C4-2B (cell line): ENCODE results near the gene AGPAT4.

Experiments used
- ZFX ChIP-seq: fragments of 450-650 bp; IDR thresholded peaks from 2 replicates; pipeline ENCODE4 v1.6.1; 2017
- TF ChIP-seq, protein P1 (sequence below): fragments of 450-650 bp; conservative IDR thresholded peaks from 2 replicates; pipeline ENCODE4 v1.5.1; 2017; ENCODE audit warnings: mild to moderate bottlenecking

DNA sequence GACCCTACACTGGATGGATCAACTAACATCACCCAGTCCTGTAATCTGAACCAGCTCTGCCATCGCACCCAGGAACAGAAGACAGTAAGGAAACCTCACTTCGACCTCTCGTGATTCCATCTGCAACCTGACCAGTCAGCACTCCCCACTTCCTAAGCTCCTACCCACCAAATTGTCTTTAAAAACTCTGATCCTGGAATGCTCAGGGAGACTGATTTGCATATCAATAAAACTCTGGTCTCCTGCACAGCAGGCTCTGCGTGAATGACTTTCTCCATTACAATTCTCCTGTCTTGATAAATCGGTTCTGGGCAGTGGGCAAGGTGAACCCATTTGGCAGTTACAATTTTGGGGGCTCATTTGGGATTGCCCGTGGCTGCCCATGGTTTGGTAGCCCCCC is 18.3 kb upstream of the AGPAT4 start:
- TF ChIP-seq, protein P1, sequence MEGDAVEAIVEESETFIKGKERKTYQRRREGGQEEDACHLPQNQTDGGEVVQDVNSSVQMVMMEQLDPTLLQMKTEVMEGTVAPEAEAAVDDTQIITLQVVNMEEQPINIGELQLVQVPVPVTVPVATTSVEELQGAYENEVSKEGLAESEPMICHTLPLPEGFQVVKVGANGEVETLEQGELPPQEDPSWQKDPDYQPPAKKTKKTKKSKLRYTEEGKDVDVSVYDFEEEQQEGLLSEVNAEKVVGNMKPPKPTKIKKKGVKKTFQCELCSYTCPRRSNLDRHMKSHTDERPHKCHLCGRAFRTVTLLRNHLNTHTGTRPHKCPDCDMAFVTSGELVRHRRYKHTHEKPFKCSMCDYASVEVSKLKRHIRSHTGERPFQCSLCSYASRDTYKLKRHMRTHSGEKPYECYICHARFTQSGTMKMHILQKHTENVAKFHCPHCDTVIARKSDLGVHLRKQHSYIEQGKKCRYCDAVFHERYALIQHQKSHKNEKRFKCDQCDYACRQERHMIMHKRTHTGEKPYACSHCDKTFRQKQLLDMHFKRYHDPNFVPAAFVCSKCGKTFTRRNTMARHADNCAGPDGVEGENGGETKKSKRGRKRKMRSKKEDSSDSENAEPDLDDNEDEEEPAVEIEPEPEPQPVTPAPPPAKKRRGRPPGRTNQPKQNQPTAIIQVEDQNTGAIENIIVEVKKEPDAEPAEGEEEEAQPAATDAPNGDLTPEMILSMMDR, result no peak
- TF ChIP-seq ZFX, result no peak
